OCI-LY1 (cell line): ENCODE results near the gene PLXNA1.

Experiments used
- H2AFZ ChIP-seq: fragments of 200-600 bp; sonication (generic), shearing (Covaris generic); 2 replicates; pipeline ENCODE4 v1.6.0; 2014; ENCODE audit warnings: antibody characterized with exemption, mild to moderate bottlenecking, low read length
- H3F3A ChIP-seq: fragments of 200-600 bp; sonication (generic), shearing (Covaris generic); 2 replicates; pipeline ENCODE4 v1.6.0; 2014; ENCODE audit warnings: mild to moderate bottlenecking, antibody characterized with exemption, low read length, moderate library complexity; ENCODE audit not compliant: insufficient read depth
- H3K27ac ChIP-seq: fragments of 200-600 bp; sonication (generic); 2 replicates; pipeline ENCODE4 v1.5.1; 2014; ENCODE audit warnings: low read length, mixed run types, mild to moderate bottlenecking, low read depth; ENCODE audit not compliant: poor library complexity, severe bottlenecking
- H3K27me3 ChIP-seq: fragments of 200-600 bp; sonication (generic); 2 replicates; pipeline ENCODE4 v1.6.0; 2014; ENCODE audit warnings: antibody characterized with exemption, mild to moderate bottlenecking, low read length, moderate library complexity; ENCODE audit not compliant: insufficient read depth
- H3K36me3 ChIP-seq: fragments of 200-600 bp; sonication (generic); 2 replicates; pipeline ENCODE4 v1.6.1; 2014; ENCODE audit warnings: mild to moderate bottlenecking, antibody characterized with exemption, low read length, moderate library complexity, mixed read lengths; ENCODE audit not compliant: insufficient read depth
- H3K4me1 ChIP-seq: fragments of 200-600 bp; sonication (generic); 2 replicates; pipeline ENCODE4 v1.5.1; 2014; ENCODE audit warnings: mild to moderate bottlenecking, low read length, moderate library complexity; ENCODE audit not compliant: insufficient read depth, severe bottlenecking
- H3K4me2 ChIP-seq: fragments of 200-600 bp; sonication (generic), shearing (Covaris generic); 2 replicates; pipeline ENCODE4 v1.6.1; 2014; ENCODE audit warnings: low read length
- H3K4me3 ChIP-seq: fragments of 200-600 bp; sonication (generic); 2 replicates; pipeline ENCODE4 v1.5.1; 2014; ENCODE audit warnings: low read length, low read depth, mild to moderate bottlenecking, mixed read lengths; ENCODE audit not compliant: poor library complexity, severe bottlenecking
- H3K79me2 ChIP-seq: fragments of 200-600 bp; shearing (Covaris generic); 2 replicates; pipeline ENCODE4 v1.6.1; 2016; ENCODE audit warnings: mixed run types, low read length, mixed read lengths; ENCODE audit not compliant: insufficient read depth
- H3K9ac ChIP-seq: fragments of 200-600 bp; sonication (generic), shearing (Covaris generic); 2 replicates; pipeline ENCODE4 v1.6.1; 2014; ENCODE audit warnings: mild to moderate bottlenecking, low read length, mixed read lengths
- H3K9me2 ChIP-seq: fragments of 200-600 bp; sonication (generic), shearing (Covaris generic); 2 replicates; pipeline ENCODE4 v1.6.1; 2014; ENCODE audit warnings: low read depth, mild to moderate bottlenecking, low read length, mixed read lengths
- H3K9me3 ChIP-seq: fragments of 200-600 bp; shearing (Covaris generic); 2 replicates; pipeline ENCODE4 v1.6.1; 2014; ENCODE audit warnings: low read length, mixed read lengths
- H4K20me1 ChIP-seq: fragments of 200-600 bp; sonication (generic), shearing (Covaris generic); 2 replicates; pipeline ENCODE4 v1.6.0; 2016; ENCODE audit warnings: mild to moderate bottlenecking, low read length; ENCODE audit not compliant: insufficient read depth
- EZH2 ChIP-seq: fragments of 200-600 bp; sonication (generic), shearing (Covaris generic); IDR thresholded peaks from 2 replicates; pipeline ENCODE4 v1.8.0; 2017; ENCODE audit warnings: borderline replicate concordance, mixed run types, mild to moderate bottlenecking, antibody characterized with exemption, low read length, moderate library complexity, mixed read lengths
- TF ChIP-seq, protein P1 (sequence below): fragments of 200-600 bp; sonication (generic), shearing (Covaris generic); IDR thresholded peaks from 2 replicates; pipeline ENCODE4 v1.5.1; 2017; ENCODE audit warnings: mild to moderate bottlenecking, antibody characterized with exemption, low read length, moderate library complexity, mixed read lengths

PLXNA1 gene

DNA sequence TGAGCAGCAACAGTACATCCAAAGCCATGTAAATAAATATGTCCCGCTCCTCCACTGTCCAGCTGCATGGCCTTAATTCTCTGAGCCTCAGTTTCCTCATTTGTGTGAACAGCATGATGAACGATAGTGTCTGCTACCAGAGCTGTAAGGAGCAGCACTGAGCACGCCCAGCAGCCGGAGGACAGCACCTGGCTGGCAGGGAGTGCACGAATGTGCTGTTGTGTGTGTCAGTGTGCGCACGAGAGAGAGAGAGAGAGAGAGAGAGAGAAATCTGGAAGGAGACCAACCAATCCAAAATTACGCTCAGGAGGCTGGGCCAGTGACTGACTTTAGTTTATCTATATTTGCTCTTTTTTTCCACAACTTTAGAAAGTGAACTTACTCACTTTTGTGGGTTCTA is 26.6 kb upstream of the PLXNA1 start:
- no peaks in the 10 kb centered on the region for H3K36me3 ChIP-seq
- H4K20me1 ChIP-seq, result no peaks in the 10 kb centered on the region
- H3K4me3 ChIP-seq, result no peak overlapping the region
- H3F3A ChIP-seq, result no peaks in the 10 kb centered on the region
- H3K4me2 ChIP-seq, result no peak overlapping the region
- TF ChIP-seq, protein P1, sequence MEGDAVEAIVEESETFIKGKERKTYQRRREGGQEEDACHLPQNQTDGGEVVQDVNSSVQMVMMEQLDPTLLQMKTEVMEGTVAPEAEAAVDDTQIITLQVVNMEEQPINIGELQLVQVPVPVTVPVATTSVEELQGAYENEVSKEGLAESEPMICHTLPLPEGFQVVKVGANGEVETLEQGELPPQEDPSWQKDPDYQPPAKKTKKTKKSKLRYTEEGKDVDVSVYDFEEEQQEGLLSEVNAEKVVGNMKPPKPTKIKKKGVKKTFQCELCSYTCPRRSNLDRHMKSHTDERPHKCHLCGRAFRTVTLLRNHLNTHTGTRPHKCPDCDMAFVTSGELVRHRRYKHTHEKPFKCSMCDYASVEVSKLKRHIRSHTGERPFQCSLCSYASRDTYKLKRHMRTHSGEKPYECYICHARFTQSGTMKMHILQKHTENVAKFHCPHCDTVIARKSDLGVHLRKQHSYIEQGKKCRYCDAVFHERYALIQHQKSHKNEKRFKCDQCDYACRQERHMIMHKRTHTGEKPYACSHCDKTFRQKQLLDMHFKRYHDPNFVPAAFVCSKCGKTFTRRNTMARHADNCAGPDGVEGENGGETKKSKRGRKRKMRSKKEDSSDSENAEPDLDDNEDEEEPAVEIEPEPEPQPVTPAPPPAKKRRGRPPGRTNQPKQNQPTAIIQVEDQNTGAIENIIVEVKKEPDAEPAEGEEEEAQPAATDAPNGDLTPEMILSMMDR, result no peak
- TF ChIP-seq EZH2, result no peak
- no peaks in the 10 kb centered on the region for H3K27me3 ChIP-seq
- H3K4me1 ChIP-seq, result no peaks in the 10 kb centered on the region
- no peak overlapping the region for H2AFZ ChIP-seq
- no peak overlapping the region for H3K27ac ChIP-seq
- no peaks in the 10 kb centered on the region for H3K9me2 ChIP-seq
- no peaks in the 10 kb centered on the region for H3K79me2 ChIP-seq
- H3K9me3 ChIP-seq, result no peaks in the 10 kb centered on the region
- H3K9ac ChIP-seq, result no peak overlapping the region

DNA sequence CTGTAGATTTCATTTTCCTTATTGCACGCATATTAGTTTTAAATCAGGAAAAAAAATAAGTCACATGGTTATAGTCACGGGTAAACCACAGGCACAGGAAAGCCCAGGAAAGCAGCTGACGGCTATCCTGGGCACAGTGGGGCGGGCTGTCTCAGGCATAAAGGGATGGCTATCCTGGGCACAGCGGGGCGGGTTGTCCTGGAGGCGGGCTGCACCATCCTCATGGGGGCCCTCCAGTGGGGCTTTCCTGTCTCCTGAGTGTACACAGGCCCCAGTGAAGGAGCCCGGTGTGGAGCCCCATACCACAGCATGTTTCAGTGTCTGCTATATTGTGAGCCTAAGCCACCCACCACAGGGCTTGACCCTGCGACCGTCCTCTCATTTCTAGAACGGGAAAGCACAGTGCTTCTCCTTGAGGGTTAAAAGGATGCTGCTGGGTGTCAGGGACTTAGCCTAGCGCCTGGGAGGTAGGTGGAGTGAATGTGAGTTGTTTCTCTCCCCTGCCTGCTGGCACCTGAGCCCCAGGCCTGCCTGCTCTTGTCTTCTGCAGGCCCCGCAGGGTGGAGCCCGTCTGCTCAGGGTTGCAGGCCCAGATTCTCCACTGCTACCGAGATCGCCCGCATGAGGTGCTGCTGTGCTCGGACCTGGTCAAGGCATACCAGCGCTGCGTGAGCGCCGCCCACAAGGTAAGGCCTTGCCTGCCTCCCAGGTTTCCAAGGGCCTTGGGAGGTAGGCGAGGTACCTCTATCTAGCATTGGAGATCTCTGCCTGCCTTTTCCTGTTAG is 25.9 kb upstream of the PLXNA1 start:
- H3K4me2 ChIP-seq, result no peak overlapping the region
- no peak overlapping the region for H2AFZ ChIP-seq
- H3K9me3 ChIP-seq, result no peaks in the 10 kb centered on the region
- no peak overlapping the region for H3K9ac ChIP-seq
- no peak overlapping the region for H3K27ac ChIP-seq
- H3K36me3 ChIP-seq, result no peaks in the 10 kb centered on the region
- TF ChIP-seq, protein P1, result no peak
- TF ChIP-seq EZH2, result no peak
- H3K79me2 ChIP-seq, result no peaks in the 10 kb centered on the region
- H3K4me1 ChIP-seq, result no peaks in the 10 kb centered on the region
- H4K20me1 ChIP-seq, result no peaks in the 10 kb centered on the region
- H3K4me3 ChIP-seq, result no peak overlapping the region
- no peaks in the 10 kb centered on the region for H3K9me2 ChIP-seq
- H3F3A ChIP-seq, result no peaks in the 10 kb centered on the region
- H3K27me3 ChIP-seq, result no peaks in the 10 kb centered on the region

DNA sequence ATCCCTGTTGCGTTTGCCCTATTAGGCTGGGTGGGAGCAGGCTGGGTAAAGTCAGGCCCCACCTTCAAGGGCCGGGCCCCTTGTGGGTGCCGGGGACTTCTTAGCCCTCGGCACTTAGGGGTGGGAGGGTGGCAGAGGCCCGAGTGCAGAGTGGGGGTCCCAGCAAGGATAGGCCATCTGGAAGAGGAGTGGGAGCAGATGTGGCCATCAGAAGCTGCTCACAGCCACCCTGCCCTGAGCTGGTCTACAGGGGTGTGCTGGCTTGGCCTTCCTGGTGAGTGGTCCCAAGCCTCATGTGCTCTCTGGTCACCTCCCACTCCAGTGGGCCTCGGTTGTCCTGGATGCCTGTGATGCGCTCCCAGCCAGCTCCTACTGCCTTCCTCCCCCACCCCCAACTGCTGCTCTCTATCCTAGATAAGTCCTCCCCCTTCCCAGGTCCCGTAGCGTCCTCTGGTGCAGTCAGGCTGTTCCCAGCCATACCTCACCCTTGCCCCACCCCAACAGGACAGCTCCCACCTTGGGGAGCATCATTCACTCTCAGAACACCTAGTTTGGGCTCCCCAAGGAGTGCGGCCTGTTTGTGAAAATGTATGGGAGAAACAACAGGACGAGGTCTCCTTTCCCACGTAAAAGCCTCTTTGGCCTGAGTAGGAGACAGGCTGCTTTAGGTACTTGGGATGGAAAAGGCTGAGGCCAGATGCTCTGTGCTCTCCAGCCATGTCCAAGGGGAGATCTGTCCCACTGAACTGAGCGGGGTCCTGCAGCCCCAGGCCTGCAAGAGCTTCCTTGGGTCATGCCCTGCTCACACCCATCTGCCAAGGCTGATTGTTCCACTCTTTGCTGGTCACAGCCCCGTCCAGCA is 24.9 kb upstream of the PLXNA1 start:
- Histone ChIP-seq H3K4me1 (no peaks in the 10 kb centered on the region), H3K9me2 (no peaks in the 10 kb centered on the region), H3K79me2 (no peaks in the 10 kb centered on the region), H4K20me1 (no peaks in the 10 kb centered on the region), H3K4me3 (no peak overlapping the region), H3K27ac (no peak overlapping the region), H2AFZ (no peak overlapping the region), H3K36me3 (no peaks in the 10 kb centered on the region), H3K9ac (no peak overlapping the region), H3F3A (no peaks in the 10 kb centered on the region), H3K4me2 (no peak overlapping the region), H3K27me3 (no peaks in the 10 kb centered on the region), H3K9me3 (no peaks in the 10 kb centered on the region)
- no peak for TF ChIP-seq EZH2
- TF ChIP-seq, protein P1, result no peak
